OCI-LY3 (cell line): ENCODE measurements around the gene COL4A4.

ENCODE experiments used
- CTCF ChIP-seq: fragments of 200-600, 300-600 bp; sonication (generic); IDR thresholded peaks from 2 replicates; pipeline ENCODE4 v1.5.1; 2014; ENCODE audit warnings: antibody characterized with exemption, low read length, low read depth
- EZH2phosphoT487 ChIP-seq: fragments of 200-600 bp; shearing (Covaris generic); IDR thresholded peaks from 2 replicates; pipeline ENCODE4 v1.6.1; 2018; ENCODE audit warnings: antibody characterized with exemption, mixed run types, low read depth

DNA sequence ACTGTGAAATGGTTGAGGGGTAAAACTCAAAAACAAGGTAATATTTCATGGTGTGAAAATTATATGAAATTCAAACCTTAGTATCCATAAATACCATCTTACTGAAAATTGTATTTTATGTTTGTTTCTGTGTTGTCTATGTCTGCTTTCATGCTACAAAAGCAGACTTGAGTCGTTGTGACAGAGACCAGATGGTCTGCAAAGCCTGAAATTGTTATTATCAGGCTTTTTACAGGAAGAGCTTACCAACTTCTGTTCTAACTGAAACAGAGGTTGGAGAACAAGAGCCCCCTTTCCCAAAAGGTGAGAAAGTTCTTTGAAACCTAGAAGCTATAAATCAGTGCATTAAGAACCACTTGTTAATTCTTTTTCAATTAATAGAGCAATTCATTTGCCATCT lies 110.0 kb downstream of the COL4A4 start:
- TF ChIP-seq CTCF = no peak
- no peak for TF ChIP-seq EZH2phosphoT487
